Fibroblast of lung (primary cell): ENCODE results near the gene ZNF521.

ENCODE experiments used
- CTCF ChIP-seq, 2 donors: IDR thresholded peaks in 1 of 2; conservative IDR thresholded peaks in 1 of 2; 1 replicate in 1 of 2; 2 replicates in 1 of 2; pipeline ENCODE4 v1.5.1; 2011 to 2012; ENCODE audit warnings: low read length in 2 of 2, control low read depth in 1 of 2, inconsistent platforms in 1 of 2, low read depth in 1 of 2, mild to moderate bottlenecking in 1 of 2
- EZH2 ChIP-seq: IDR thresholded peaks from 2 replicates; pipeline ENCODE4 v1.5.1; 2012; ENCODE audit warnings: low read length, control low read depth, mild to moderate bottlenecking; ENCODE audit errors: missing control alignments

- TF ChIP-seq CTCF (conservative IDR thresholded peaks at IDR 0.05 in 1 of 2, IDR thresholded peaks at IDR 0.05 in 1 of 2; ENCODE audit: low read depth in 1 of 2, low read length in 2 of 2) = no peak
- TF ChIP-seq EZH2 = no peak
These were observed 276.2 kb downstream of the ZNF521 start for GRCh38 chr18:25075783-25076182.
